Gastrocnemius medialis (tissue), 4 donors: ENCODE data around the gene TBL1X. TPM values are rescaled to one million over a fixed set of nuclear protein-coding genes. Genes with fewer than 3 reads are reported as not detected.
"Not testable (repeated sequence)": the region's sequence is repeated elsewhere in the genome, so short reads cannot be mapped to it uniquely, and the experiment has no call there.

ENCODE experiments used
- ATAC-seq, 2 donors: fragments of 150-250 bp; one replicate each; pipeline ENCODE4 v1.9.1; 2016
- DNase-seq, 2 donors: peaks; one replicate each; pipeline ENCODE4 v3.0.0-alpha.2; 2019
- H3K27ac ChIP-seq, 4 donors: fragments of 200-600 bp; sonication (generic); 1 replicate in 1 of 4; 2 replicates in 3 of 4; pipeline ENCODE4 v1.5.1; 2016 to 2018; ENCODE audit warnings: mild to moderate bottlenecking in 2 of 4, moderate library complexity in 1 of 4
- H3K27me3 ChIP-seq, 3 donors: fragments of 200-600 bp; sonication (generic) in 2 of 3; 1 replicate in 1 of 3; 2 replicates in 2 of 3; pipeline versions ENCODE4 v1.5.1 to v1.6.0; 2016 to 2019; ENCODE audit warnings: mild to moderate bottlenecking in 1 of 3, moderate library complexity in 1 of 3
- H3K36me3 ChIP-seq, 2 donors: fragments of 200-600 bp; sonication (generic) in 1 of 2; one replicate each; pipeline ENCODE4 v1.5.1; 2017 to 2018
- H3K4me1 ChIP-seq, 2 donors: fragments of 200-600 bp; sonication (generic) in 1 of 2; one replicate each; pipeline ENCODE4 v1.5.1; 2016 to 2017; ENCODE audit warnings: mild to moderate bottlenecking in 2 of 2
- H3K4me3 ChIP-seq, 4 donors: fragments of 200-600 bp; sonication (generic) in 3 of 4; 1 replicate in 1 of 4; 2 replicates in 3 of 4; pipeline ENCODE4 v1.5.1; 2016 to 2019; ENCODE audit warnings: mild to moderate bottlenecking in 2 of 4
- H3K9me3 ChIP-seq, 3 donors: fragments of 200-600 bp; sonication (generic) in 2 of 3; 1 replicate in 1 of 3; 2 replicates in 2 of 3; pipeline ENCODE4 v1.5.1; 2016 to 2019
- POLR2A ChIP-seq, 2 donors: fragments of 450-650 bp; IDR thresholded peaks; one replicate each; pipeline ENCODE4 v1.6.1; 2017; ENCODE audit warnings: antibody characterized with exemption in 2 of 2, mild to moderate bottlenecking in 2 of 2, moderate library complexity in 2 of 2
- in situ Hi-C, 4 donors: fragments of 200-750 bp; cut with MboI; loops; one replicate each; pipeline versions ENCODE4 v1.15.0 to v1.8.0; 2017; ENCODE audit warnings: low sequenced_read_pairs in 4 of 4
- intact Hi-C: fragments of 100-400 bp; cut with DNase I; formaldehyde crosslinking; loops from one replicate; pipeline ENCODE4 v1.15.1; 2023; ENCODE audit warnings: low total_unique reads
- total RNA-seq, 4 donors: library from RNA; depleted of rRNA; stranded (reverse); fragments of >200 nt; gene quantifications; one replicate each; pipeline versions ENCODE4 v1.1.0 to v1.2.3, GENCODE V29; 2016
- TF ChIP-seq, protein P1 (sequence below), 5 experiments: fragments of 450-650 bp in 3 of 5; fragments of 200-600 bp in 2 of 5; sonication (generic) in 2 of 5; IDR thresholded peaks in 4 of 5; conservative IDR thresholded peaks in 1 of 5; 1 replicate in 4 of 5; 2 replicates in 1 of 5; pipeline ENCODE4 v1.5.1; 2016 to 2019; ENCODE audit warnings: antibody characterized with exemption in 5 of 5, mild to moderate bottlenecking in 3 of 5, moderate library complexity in 3 of 5

Gene TBL1X
- total RNA-seq, 4 donors from 2014 or later = 6.7 to 16.8 (median 8.0) TPM

DNA sequence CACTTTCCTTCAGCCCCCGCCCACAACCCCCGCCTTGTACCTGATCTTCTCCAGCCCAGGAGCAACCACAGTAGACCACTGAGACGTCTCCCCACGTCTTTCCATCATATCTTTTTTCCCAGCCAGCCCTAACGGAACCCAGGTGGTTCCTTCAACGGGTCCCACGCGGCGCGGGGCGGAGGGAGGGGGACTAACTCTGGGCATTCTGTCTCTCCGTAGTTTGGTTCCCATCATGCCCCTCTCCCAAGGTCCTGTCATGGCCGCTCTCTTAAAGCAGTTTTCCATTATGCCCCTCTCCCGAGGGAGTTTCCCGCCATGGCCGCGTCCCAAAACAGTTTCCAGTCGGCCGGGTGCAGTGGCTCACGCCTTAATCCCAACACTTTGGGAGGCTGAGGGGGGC lies 21.5 kb upstream of the TBL1X start:
- intact Hi-C loops (no loop called here), in situ Hi-C loops (no loop called here)
- H3K36me3 ChIP-seq = no peaks in the 10 kb centered on the region
- no peak for TF ChIP-seq POLR2A (IDR thresholded peaks at IDR 0.05)
- TF ChIP-seq, protein P1, sequence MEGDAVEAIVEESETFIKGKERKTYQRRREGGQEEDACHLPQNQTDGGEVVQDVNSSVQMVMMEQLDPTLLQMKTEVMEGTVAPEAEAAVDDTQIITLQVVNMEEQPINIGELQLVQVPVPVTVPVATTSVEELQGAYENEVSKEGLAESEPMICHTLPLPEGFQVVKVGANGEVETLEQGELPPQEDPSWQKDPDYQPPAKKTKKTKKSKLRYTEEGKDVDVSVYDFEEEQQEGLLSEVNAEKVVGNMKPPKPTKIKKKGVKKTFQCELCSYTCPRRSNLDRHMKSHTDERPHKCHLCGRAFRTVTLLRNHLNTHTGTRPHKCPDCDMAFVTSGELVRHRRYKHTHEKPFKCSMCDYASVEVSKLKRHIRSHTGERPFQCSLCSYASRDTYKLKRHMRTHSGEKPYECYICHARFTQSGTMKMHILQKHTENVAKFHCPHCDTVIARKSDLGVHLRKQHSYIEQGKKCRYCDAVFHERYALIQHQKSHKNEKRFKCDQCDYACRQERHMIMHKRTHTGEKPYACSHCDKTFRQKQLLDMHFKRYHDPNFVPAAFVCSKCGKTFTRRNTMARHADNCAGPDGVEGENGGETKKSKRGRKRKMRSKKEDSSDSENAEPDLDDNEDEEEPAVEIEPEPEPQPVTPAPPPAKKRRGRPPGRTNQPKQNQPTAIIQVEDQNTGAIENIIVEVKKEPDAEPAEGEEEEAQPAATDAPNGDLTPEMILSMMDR (IDR thresholded peaks at IDR 0.05 in 4 of 5, conservative IDR thresholded peaks at IDR 0.05 in 1 of 5) = no peak
- H3K4me1 ChIP-seq = peaks cover 5 to 6% of the 10 kb centered on the region in 2 donors
- H3K27me3 ChIP-seq = no peaks in the 10 kb centered on the region
- DNase-seq = no peak
- H3K9me3 ChIP-seq = no peaks in the 10 kb centered on the region
- no peak for ATAC-seq
- H3K27ac ChIP-seq = no peak overlapping the region
- no peak overlapping the region for H3K4me3 ChIP-seq

DNA sequence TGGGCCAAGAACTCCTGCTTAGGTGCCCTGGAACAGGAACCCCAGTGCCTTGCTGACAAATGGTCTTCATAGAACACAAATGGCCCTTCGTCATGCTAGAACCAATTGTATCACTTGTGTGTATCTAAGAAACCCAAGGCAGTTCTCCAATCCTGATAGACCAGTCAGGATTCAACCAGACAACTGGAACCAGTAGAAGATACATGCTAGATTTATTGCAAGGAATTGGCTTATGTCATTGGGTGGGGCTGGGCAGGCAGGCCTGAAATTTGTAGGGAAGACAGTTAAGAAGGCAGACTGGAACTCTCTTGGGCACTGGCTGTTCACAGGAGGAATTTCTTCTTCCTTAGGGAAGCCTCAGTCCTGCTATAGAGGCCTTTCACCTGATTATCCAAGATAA lies 17.0 kb upstream of the TBL1X start:
- H3K27ac ChIP-seq = no peak overlapping the region

DNA sequence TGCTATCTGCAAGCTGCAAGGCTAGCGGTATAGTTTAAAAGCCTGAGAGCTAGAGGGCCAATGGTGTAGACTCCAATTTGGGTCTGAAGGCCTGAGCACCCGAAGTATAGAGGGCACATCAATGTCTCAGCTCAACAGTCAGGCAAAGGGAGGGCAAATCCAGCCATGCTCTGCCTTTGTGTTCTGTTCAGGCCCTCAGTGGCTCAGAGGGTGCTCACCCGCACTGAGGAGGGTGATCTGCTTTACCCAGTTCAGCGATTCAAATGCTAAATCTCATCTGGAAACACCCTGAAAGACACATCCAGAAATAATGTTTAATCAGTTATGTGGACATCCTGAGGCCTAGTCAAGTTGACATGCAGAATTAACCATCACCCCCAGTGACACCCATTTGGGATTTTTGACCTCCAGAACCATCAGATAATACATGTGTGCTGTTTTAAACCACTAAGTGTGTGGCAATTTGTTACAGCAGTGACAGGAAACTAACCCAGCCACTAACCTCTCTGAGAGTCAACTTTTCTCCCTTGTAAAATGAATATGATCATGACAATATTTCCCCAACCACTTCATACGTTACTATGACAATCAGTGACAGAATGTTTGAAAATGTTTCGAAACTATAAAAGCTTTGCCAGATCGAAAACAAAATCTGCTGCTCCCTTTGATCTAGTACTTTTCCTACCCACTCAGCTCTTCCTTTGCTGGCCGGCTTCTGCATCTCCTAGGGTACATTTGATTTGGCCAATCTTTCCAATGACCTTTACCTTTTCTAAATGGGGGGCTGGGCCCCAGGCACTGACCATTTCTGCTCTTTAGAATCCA lies 8.4 kb upstream of the TBL1X start:
- no peak for DNase-seq
- TF ChIP-seq, protein P1 (IDR thresholded peaks at IDR 0.05 in 4 of 5, conservative IDR thresholded peaks at IDR 0.05 in 1 of 5) = no peak
- TF ChIP-seq POLR2A (IDR thresholded peaks at IDR 0.05) = no peak
- Histone ChIP-seq H3K9me3 (no peaks in the 10 kb centered on the region), H3K4me1 (no peaks in the 10 kb centered on the region), H3K4me3 (no peak overlapping the region), H3K27me3 (no peaks in the 10 kb centered on the region), H3K36me3 (no peaks in the 10 kb centered on the region), H3K27ac (no peak overlapping the region)
- in situ Hi-C loops = loop anchor here (5.0 to 10.0 kb wide), 3 partner anchors 102 to 112 kb away; no protein-coding TSS in a partner anchor
- intact Hi-C loops = no loop called here
- no peak for ATAC-seq

More for the DNA sequence above, 17.0 kb upstream of the TBL1X start:
- H3K9me3 ChIP-seq = no peaks in the 10 kb centered on the region
- intact Hi-C loops (no loop called here), in situ Hi-C loops (no loop called here)
- DNase-seq = no peak
- TF ChIP-seq, protein P1 (IDR thresholded peaks at IDR 0.05 in 4 of 5, conservative IDR thresholded peaks at IDR 0.05 in 1 of 5) = no peak
- no peak for TF ChIP-seq POLR2A (IDR thresholded peaks at IDR 0.05)
- no peaks in the 10 kb centered on the region for H3K27me3 ChIP-seq
- H3K4me1 ChIP-seq = no peaks in the 10 kb centered on the region
- ATAC-seq = no peak
- no peaks in the 10 kb centered on the region for H3K36me3 ChIP-seq
- H3K4me3 ChIP-seq = no peak overlapping the region

DNA sequence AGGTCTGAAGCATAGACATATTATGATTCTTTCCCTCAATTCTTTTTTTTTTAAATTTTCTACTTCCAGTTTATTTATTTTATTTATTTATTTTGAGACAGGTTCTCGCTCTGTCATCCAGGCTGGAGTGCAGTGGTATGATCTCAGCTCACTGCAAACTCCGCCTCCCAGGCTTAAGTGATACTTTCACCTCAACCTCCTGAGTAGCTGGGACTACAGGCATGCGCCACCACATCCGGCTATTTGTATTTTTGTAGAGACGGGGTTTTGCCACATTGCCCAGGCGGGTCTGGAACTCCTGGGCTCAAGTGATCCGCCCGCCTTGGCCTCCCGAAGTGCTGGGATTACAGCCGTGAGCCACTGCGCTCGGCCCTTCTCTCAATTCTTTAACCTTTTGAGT lies 6.8 kb upstream of the TBL1X start:
- H3K27me3 ChIP-seq, H3K36me3 ChIP-seq, H3K4me1 ChIP-seq, H3K27ac ChIP-seq, ATAC-seq, intact Hi-C loops, DNase-seq, H3K4me3 ChIP-seq, H3K9me3 ChIP-seq: not testable (repeated sequence)
- in situ Hi-C loops = loop anchor here (5.0 to 10.0 kb wide), 3 partner anchors 103 to 113 kb away; no protein-coding TSS in a partner anchor

DNA sequence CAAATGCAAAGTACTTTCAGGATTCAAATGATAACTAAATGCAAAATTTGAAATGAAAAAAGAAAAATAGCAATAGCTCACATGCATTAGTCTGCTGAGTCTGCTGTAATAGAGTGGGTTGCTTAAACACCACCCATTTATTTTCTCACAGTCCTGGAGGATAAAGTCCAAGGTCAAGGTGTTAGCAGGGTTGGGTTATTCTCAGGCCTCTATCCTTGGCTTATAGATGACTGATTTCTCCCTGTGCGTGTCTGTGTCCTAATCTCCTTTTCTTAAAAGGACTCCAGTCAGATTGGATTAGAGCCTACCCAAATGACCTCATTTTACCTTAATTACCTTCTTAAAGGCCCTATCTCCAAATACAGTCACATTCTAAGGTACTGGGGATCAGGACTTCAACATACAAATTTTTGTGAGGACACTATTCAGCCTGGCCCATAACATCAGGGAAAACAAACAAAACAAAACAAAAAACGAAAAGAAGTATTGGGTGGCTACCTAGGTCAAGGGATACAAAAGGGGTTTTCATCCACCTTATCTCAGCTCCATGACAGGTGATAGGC lies 6.3 kb upstream of the TBL1X start:
- ATAC-seq (no peak), DNase-seq (no peak)
- Histone ChIP-seq H3K4me3 (no peak overlapping the region), H3K4me1 (peaks cover 0 to 5% of the 10 kb centered on the region in 2 donors), H3K27me3 (no peaks in the 10 kb centered on the region), H3K9me3 (no peaks in the 10 kb centered on the region), H3K36me3 (no peaks in the 10 kb centered on the region), H3K27ac (no peak overlapping the region)
- intact Hi-C loops (no loop called here), in situ Hi-C loops (loop anchor here (5.0 to 10.0 kb wide), 3 partner anchors 104 to 114 kb away; no protein-coding TSS in a partner anchor)
- TF ChIP-seq, protein P1 (IDR thresholded peaks at IDR 0.05 in 4 of 5, conservative IDR thresholded peaks at IDR 0.05 in 1 of 5) = no peak
- TF ChIP-seq POLR2A (IDR thresholded peaks at IDR 0.05) = no peak
